ENCODE measurements around the gene PLAAT1.

PLAAT1 gene

DNA sequence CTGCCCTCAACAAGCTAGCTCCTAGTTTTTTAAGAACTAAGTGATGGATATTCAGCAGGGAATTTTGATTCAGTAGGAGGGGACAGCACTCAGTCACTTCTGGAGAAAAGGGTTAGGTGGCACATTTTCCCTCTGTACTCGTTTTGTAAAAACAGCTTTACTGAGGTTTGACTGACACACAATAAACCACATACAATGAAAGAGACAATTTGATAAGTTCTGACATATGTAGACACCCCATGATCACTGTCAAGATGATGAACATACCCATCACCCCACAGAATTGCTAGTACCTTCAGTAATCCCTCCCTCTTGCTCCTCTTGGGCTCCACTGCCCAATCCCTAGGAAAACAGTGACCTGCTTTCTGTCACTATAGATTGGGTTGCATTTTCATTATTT lies 29.0 kb upstream of the PLAAT1 start:
- TF ChIP-seq, protein P1, sequence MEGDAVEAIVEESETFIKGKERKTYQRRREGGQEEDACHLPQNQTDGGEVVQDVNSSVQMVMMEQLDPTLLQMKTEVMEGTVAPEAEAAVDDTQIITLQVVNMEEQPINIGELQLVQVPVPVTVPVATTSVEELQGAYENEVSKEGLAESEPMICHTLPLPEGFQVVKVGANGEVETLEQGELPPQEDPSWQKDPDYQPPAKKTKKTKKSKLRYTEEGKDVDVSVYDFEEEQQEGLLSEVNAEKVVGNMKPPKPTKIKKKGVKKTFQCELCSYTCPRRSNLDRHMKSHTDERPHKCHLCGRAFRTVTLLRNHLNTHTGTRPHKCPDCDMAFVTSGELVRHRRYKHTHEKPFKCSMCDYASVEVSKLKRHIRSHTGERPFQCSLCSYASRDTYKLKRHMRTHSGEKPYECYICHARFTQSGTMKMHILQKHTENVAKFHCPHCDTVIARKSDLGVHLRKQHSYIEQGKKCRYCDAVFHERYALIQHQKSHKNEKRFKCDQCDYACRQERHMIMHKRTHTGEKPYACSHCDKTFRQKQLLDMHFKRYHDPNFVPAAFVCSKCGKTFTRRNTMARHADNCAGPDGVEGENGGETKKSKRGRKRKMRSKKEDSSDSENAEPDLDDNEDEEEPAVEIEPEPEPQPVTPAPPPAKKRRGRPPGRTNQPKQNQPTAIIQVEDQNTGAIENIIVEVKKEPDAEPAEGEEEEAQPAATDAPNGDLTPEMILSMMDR (IDR thresholded peaks at IDR 0.05; ENCODE audit: control extremely low read depth, extremely low read depth, low read depth, missing control alignments) = no peak
- DNase-seq (ENCODE audit: extremely low spot score) = no peak
- POLR2A ChIA-PET = no interaction called here
- CTCF ChIA-PET = no interaction called here

DNA sequence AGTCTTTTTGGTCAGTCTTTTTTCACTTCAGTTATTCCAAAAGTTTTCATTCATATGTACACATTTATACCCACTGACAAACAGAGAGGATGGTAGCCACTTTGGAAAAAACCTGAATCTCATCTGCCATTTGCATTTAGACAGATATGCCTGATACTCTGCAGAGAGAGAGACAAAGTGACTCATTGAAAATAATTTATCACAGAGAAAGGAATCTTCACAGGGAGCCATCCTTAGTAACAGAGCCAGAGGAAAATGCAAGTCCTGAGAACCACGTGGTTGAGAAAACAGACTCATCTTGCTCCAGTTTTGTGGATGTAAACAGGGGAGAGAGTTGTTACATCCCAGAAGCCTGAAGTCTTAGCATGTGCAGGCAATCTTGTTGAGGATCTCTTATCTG lies 28.2 kb upstream of the PLAAT1 start:
- POLR2A ChIA-PET = no interaction called here

DNA sequence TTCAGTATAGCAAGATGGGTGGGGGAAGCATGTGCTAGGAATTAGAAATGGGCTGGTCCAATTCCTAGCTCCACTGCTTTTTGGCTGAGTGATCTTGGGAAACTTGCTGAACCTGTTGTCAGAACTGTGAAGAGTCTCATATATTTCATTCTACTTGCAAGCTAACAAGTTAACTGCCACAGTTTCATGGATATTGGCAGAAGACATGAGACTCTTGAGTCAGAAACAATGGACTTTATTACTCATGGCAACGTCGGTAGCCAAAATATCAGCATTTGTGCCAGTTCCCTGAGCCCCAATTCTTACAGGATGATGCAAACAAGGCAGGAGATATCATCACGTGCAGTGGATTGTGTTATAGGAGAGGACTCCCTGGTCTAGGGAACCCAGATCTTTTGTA lies 26.6 kb upstream of the PLAAT1 start:
- CTCF ChIA-PET = no interaction called here
- TF ChIP-seq, protein P1 (IDR thresholded peaks at IDR 0.05; ENCODE audit: control extremely low read depth, extremely low read depth, low read depth, missing control alignments) = no peak
- no peak for DNase-seq (ENCODE audit: extremely low spot score)
- POLR2A ChIA-PET = no interaction called here

More for the DNA sequence above, 28.2 kb upstream of the PLAAT1 start:
- no peak for DNase-seq (ENCODE audit: extremely low spot score)
- TF ChIP-seq, protein P1 (IDR thresholded peaks at IDR 0.05; ENCODE audit: control extremely low read depth, extremely low read depth, low read depth, missing control alignments) = no peak
- CTCF ChIA-PET = no interaction called here

DNA sequence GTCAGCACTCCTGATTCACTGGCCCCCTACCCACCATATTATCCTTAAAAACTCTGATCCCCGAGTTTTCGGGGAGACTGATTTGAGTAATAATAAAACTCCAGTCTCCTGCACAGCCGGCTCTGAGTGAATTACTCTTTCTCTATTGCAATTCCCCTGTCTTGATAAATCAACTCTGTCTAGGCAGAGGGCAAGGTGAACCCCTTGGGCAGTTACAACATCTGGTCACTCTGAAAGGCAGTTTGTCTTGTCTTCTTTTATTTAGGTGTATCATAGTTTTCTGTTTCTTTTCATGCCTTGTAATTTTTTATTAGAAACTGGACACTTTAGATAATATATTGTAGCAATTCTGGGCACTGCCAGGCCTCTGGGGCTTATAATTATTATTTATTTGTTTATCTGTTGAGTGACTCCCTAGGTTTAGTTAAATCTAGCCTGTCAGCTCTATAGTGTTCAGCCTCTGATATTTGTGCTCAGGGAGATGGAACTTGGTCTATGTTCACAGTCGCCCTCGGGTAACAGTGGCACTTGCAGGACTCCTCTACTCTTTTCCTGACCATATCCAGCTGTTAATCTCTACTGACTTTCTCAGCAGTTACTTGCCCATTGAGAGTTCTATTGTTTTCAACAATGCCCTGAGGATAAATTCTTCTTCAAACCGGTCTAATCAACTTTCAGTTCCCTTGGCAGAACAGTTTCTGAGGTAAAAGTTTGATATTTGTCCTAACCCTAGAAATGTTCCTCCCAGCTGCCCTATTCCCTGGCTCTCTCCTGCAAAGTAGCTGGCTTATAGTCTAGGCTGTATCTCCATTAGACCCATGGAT lies 15.5 kb upstream of the PLAAT1 start:
- no peak for DNase-seq (ENCODE audit: extremely low spot score)
- CTCF ChIA-PET = interaction anchor here (0.9 to 1.3 kb wide), 2 partner anchors 7 to 10 kb away, joined by 3 read pairs; no protein-coding TSS in a partner anchor
- TF ChIP-seq, protein P1 (IDR thresholded peaks at IDR 0.05; ENCODE audit: control extremely low read depth, extremely low read depth, low read depth, missing control alignments) = no peak
- POLR2A ChIA-PET = no interaction called here

DNA sequence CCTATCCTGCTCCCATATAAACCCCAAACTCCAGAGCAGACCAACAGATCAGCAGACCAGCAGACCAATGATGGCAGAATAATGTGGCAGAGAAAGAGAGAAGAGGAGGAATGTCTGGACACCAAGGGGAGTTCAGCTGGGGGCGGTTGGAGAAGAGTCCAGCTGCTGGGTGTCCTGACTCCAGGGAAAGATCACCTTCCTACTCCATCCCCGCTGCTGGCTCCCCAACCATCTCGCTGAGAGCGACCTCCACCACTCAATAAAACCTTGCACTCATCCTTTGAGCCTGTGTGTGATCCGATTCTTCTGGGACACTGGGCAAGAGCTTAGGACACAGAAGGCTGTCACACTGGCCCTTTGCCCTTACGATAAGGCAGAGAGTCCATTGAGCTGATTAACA lies 12.8 kb upstream of the PLAAT1 start:
- DNase-seq (ENCODE audit: extremely low spot score) = no peak
- ChIA-PET CTCF (interaction anchor here (1.3 kb wide), 1 partner anchor 10 kb away, joined by 5 read pairs; no protein-coding TSS in a partner anchor), POLR2A (no interaction called here)
- TF ChIP-seq, protein P1 (IDR thresholded peaks at IDR 0.05; ENCODE audit: control extremely low read depth, extremely low read depth, low read depth, missing control alignments) = no peak

DNA sequence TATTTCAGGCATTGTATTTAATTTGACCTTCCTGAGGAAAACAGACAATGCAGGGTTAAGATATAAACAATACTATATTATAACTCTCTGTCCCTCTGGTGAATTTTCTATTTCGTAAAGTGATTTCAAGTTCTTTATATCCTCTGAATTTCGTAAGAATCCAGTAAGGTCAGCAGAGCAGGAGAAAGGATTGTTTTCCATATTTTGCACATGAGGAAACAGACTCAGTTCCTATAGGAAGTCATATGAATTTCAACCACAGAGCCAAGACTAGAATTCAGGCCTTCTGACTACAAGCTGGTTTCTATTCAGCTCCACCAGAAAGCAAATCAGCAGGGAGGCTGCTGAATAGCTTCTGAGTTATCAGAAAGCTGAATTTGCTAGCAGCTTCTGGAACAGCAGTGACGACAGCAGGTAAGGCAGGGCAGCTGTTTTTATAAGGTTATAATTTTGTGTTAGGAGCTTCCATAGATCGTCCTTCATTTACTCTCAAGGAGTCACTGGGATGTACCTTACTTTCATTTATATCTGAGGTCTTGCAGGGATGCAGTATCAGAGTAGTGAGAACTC lies 11.1 kb upstream of the PLAAT1 start:
- POLR2A ChIA-PET = no interaction called here
- TF ChIP-seq, protein P1 (IDR thresholded peaks at IDR 0.05; ENCODE audit: control extremely low read depth, extremely low read depth, low read depth, missing control alignments) = no peak
- CTCF ChIA-PET = no interaction called here
- no peak for DNase-seq (ENCODE audit: extremely low spot score)
